ENCODE measurements around the gene UNC93B1. TPM values are rescaled to one million over a fixed set of nuclear protein-coding genes. Genes with fewer than 3 reads are reported as not detected.

Gene UNC93B1
- total RNA-seq, 1 donor from 2014 or later: 79.5 TPM

- Histone ChIP-seq H3K27me3 (no peaks in the 10 kb centered on the region), H3K27ac (peak overlapping the region; percentile 94), H3K4me1 (peaks cover 58% of the 10 kb centered on the region), H3K9me3 (no peaks in the 10 kb centered on the region), H3K36me3 (peaks cover 20% of the 10 kb centered on the region), H3K4me3 (no peak overlapping the region)
- ATAC-seq: peak; percentile 68
- TF ChIP-seq CTCF (IDR thresholded peaks at IDR 0.05): no peak
- intact Hi-C loops (cut with DNase I): no loop called here
- peak; percentile 90 for DNase-seq
Measured at GRCh38 chr11:68036717-68037239, 32.9 kb upstream of the UNC93B1 start.

- ATAC-seq (peak; percentile 13), DNase-seq (peak; percentile 87)
- Histone ChIP-seq H3K4me1 (peaks cover 62% of the 10 kb centered on the region), H3K36me3 (peaks cover 20% of the 10 kb centered on the region), H3K27me3 (no peaks in the 10 kb centered on the region), H3K4me3 (no peak overlapping the region), H3K9me3 (no peaks in the 10 kb centered on the region), H3K27ac (peak overlapping the region; percentile 94)
- intact Hi-C loops (cut with DNase I): no loop called here
- no peak for TF ChIP-seq CTCF (IDR thresholded peaks at IDR 0.05)
Measured at GRCh38 chr11:68036141-68036716, 32.3 kb upstream of the UNC93B1 start.

GRCh38 chr11:68035266-68035876, 31.5 kb upstream of the UNC93B1 start:
- H3K9me3 ChIP-seq: no peaks in the 10 kb centered on the region
- H3K4me3 ChIP-seq: no peak overlapping the region
- intact Hi-C loops (cut with DNase I): no loop called here
- ATAC-seq: no peak
- TF ChIP-seq CTCF (IDR thresholded peaks at IDR 0.05): no peak
- peak overlapping the region; percentile 94 for H3K27ac ChIP-seq
- H3K27me3 ChIP-seq: no peaks in the 10 kb centered on the region
- H3K4me1 ChIP-seq: peaks cover 58% of the 10 kb centered on the region
- peak; percentile 63 for DNase-seq
- H3K36me3 ChIP-seq: peaks cover 20% of the 10 kb centered on the region

- ATAC-seq (no peak), DNase-seq (peak; percentile 72)
- TF ChIP-seq CTCF (IDR thresholded peaks at IDR 0.05): no peak
- Histone ChIP-seq H3K9me3 (no peaks in the 10 kb centered on the region), H3K4me3 (no peak overlapping the region), H3K4me1 (peaks cover 51% of the 10 kb centered on the region), H3K36me3 (peaks cover 20% of the 10 kb centered on the region), H3K27ac (peak overlapping the region; percentile 55), H3K27me3 (no peaks in the 10 kb centered on the region)
- intact Hi-C loops (cut with DNase I): no loop called here
Measured at GRCh38 chr11:68033708-68034045, 29.8 kb upstream of the UNC93B1 start.

GRCh38 chr11:68032997-68033707, 29.3 kb upstream of the UNC93B1 start:
- TF ChIP-seq CTCF (IDR thresholded peaks at IDR 0.05): no peak
- H3K27ac ChIP-seq: peak overlapping the region; percentile 55
- ATAC-seq (no peak), DNase-seq (peak; percentile 64)
- H3K9me3 ChIP-seq: no peaks in the 10 kb centered on the region
- intact Hi-C loops (cut with DNase I): no loop called here
- no peak overlapping the region for H3K4me3 ChIP-seq
- H3K27me3 ChIP-seq: no peaks in the 10 kb centered on the region
- peaks cover 45% of the 10 kb centered on the region for H3K4me1 ChIP-seq
- H3K36me3 ChIP-seq: peaks cover 20% of the 10 kb centered on the region
